ENCODE data around the gene LMO1. TPM values are rescaled to one million over a fixed set of nuclear protein-coding genes. Genes with fewer than 3 reads are reported as not detected.

LMO1 gene
- total and polyA plus RNA-seq, 3 donors from 2014 or later: 1.3 to 1.5 TPM; not detected in 1

GRCh38 chr11:8252388-8252787 lies 11.3 kb downstream of the LMO1 start:
- intact Hi-C loops (cut with DNase I; ENCODE audit: low total_unique reads): no loop called here
- no peak for TF ChIP-seq POLR2A (IDR thresholded peaks at IDR 0.05)
- WGBS, 2 donors: 91 to 94% methylated on average over 5 of the region's 5 CpGs
- no peak for DNase-seq
- Histone ChIP-seq H3K27me3 (no peaks in the 10 kb centered on the region), H3K36me3 (ENCODE audit: low read depth, missing control alignments) (no peaks in the 10 kb centered on the region), H3K27ac (no peak overlapping the region), H3K4me3 (no peak overlapping the region), H3K9me3 (no peaks in the 10 kb centered on the region), H3K4me1 (no peaks in the 10 kb centered on the region)

GRCh38 chr11:8251616-8252295 lies 11.9 kb downstream of the LMO1 start:
- 80 to 85% methylated on average over 7 to 9 of the region's 10 CpGs for WGBS, 2 donors
- H3K4me3 ChIP-seq: no peak overlapping the region
- intact Hi-C loops (cut with DNase I; ENCODE audit: low total_unique reads): no loop called here
- no peaks in the 10 kb centered on the region for H3K36me3 ChIP-seq (ENCODE audit: low read depth, missing control alignments)
- H3K27me3 ChIP-seq: no peaks in the 10 kb centered on the region
- H3K9me3 ChIP-seq: no peaks in the 10 kb centered on the region
- no peak for TF ChIP-seq POLR2A (IDR thresholded peaks at IDR 0.05)
- TF ChIP-seq, protein P1, sequence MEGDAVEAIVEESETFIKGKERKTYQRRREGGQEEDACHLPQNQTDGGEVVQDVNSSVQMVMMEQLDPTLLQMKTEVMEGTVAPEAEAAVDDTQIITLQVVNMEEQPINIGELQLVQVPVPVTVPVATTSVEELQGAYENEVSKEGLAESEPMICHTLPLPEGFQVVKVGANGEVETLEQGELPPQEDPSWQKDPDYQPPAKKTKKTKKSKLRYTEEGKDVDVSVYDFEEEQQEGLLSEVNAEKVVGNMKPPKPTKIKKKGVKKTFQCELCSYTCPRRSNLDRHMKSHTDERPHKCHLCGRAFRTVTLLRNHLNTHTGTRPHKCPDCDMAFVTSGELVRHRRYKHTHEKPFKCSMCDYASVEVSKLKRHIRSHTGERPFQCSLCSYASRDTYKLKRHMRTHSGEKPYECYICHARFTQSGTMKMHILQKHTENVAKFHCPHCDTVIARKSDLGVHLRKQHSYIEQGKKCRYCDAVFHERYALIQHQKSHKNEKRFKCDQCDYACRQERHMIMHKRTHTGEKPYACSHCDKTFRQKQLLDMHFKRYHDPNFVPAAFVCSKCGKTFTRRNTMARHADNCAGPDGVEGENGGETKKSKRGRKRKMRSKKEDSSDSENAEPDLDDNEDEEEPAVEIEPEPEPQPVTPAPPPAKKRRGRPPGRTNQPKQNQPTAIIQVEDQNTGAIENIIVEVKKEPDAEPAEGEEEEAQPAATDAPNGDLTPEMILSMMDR (IDR thresholded peaks at IDR 0.05): no peak
- DNase-seq: no peak
- no peak overlapping the region for H3K27ac ChIP-seq
- no peaks in the 10 kb centered on the region for H3K4me1 ChIP-seq

GRCh38 chr11:8250981-8251615 lies 12.6 kb downstream of the LMO1 start:
- Histone ChIP-seq H3K27me3 (no peaks in the 10 kb centered on the region), H3K27ac (no peak overlapping the region), H3K36me3 (ENCODE audit: low read depth, missing control alignments) (no peaks in the 10 kb centered on the region), H3K9me3 (no peaks in the 10 kb centered on the region), H3K4me3 (no peak overlapping the region), H3K4me1 (no peaks in the 10 kb centered on the region)
- WGBS, 2 donors: 84 to 86% methylated on average over 11 of the region's 11 CpGs
- intact Hi-C loops (cut with DNase I; ENCODE audit: low total_unique reads): no loop called here
- DNase-seq: no peak
- TF ChIP-seq POLR2A (IDR thresholded peaks at IDR 0.05): no peak
- TF ChIP-seq, protein P1 (IDR thresholded peaks at IDR 0.05): no peak

DNA sequence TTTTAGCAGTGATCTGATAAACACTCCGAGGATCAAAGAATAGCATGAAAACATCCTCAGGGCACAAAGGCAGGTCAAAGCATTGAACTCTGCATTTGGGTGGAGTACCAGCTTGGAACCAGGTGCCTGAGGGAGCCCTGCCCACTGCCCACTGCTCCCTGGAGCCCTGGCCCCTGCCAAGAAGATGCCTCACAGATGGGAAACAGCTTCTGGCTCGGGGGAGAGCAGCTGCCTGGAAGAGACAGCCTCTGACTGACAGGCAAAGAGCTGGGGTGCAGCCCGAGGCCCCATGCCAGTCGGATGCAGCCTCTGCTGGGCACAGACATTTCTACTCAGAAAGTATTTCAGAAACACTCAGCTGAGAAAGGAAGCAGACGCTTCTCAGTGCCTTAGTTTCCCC lies 13.2 kb downstream of the LMO1 start:
- Histone ChIP-seq H3K27me3 (no peaks in the 10 kb centered on the region), H3K27ac (no peak overlapping the region), H3K4me1 (no peaks in the 10 kb centered on the region), H3K9me3 (no peaks in the 10 kb centered on the region), H3K4me3 (no peak overlapping the region), H3K36me3 (ENCODE audit: low read depth, missing control alignments) (no peaks in the 10 kb centered on the region)
- DNase-seq: no peak
- WGBS, 2 donors: 61 to 64% methylated on average over 5 of the region's 5 CpGs
- intact Hi-C loops (cut with DNase I; ENCODE audit: low total_unique reads): no loop called here
- TF ChIP-seq POLR2A (IDR thresholded peaks at IDR 0.05): no peak
- TF ChIP-seq, protein P1 (IDR thresholded peaks at IDR 0.05): no peak

- WGBS, 2 donors: 66 to 80% methylated on average over 6 of the region's 6 CpGs
- intact Hi-C loops (cut with DNase I; ENCODE audit: low total_unique reads): no loop called here
- Histone ChIP-seq H3K36me3 (ENCODE audit: low read depth, missing control alignments) (no peaks in the 10 kb centered on the region), H3K4me3 (no peak overlapping the region), H3K27me3 (no peaks in the 10 kb centered on the region), H3K9me3 (no peaks in the 10 kb centered on the region), H3K27ac (no peak overlapping the region), H3K4me1 (no peaks in the 10 kb centered on the region)
- no peak for DNase-seq
- TF ChIP-seq POLR2A (IDR thresholded peaks at IDR 0.05): no peak
- TF ChIP-seq, protein P1 (IDR thresholded peaks at IDR 0.05): no peak
These were observed 14.2 kb downstream of the LMO1 start for GRCh38 chr11:8249482-8249881.

Measured in testis (tissue), 3 donors.